Calu3 (cell line): ENCODE measurements around the gene SLC26A5. TPM values are rescaled to one million over a fixed set of nuclear protein-coding genes. Genes with fewer than 3 reads are reported as not detected.

Source experiments
- BruUV-seq: library from RNA; stranded (reverse); fragments of 400-500 nt; replicated peaks from 2 replicates; lab custom pipeline; 2021; lab: Mats Ljungman, UMichigan
- CTCF ChIA-PET: fragments of 300-600 bp; sonication (Branson Sonifier 250); formaldehyde crosslinking; loops from one replicate; lab custom pipeline; 2022; ENCODE audit warnings: antibody characterized with exemption; lab: Charles Lee
- DNase-seq: peaks from one replicate; pipeline ENCODE4 v3.0.0; 2022
- H3K27ac Mint-ChIP-seq: one replicate; pipeline ENCODE4 v1.8.0; 2022; ENCODE audit warnings: mixed read lengths; ENCODE audit not compliant: unreplicated experiment
- H3K27me3 Mint-ChIP-seq: one replicate; pipeline ENCODE4 v1.8.0; 2022; ENCODE audit warnings: mixed read lengths; ENCODE audit not compliant: unreplicated experiment
- H3K36me3 Mint-ChIP-seq: one replicate; pipeline ENCODE4 v1.8.0; 2022; ENCODE audit warnings: mild to moderate bottlenecking, moderate library complexity, mixed read lengths; ENCODE audit not compliant: insufficient read depth, unreplicated experiment
- H3K4me1 Mint-ChIP-seq: one replicate; pipeline ENCODE4 v1.8.0; 2022; ENCODE audit warnings: mild to moderate bottlenecking, low read depth, mixed read lengths; ENCODE audit not compliant: unreplicated experiment
- H3K4me3 Mint-ChIP-seq: one replicate; pipeline ENCODE4 v1.8.0; 2022; ENCODE audit warnings: mild to moderate bottlenecking, low read depth, moderate library complexity, mixed read lengths; ENCODE audit not compliant: unreplicated experiment
- H3K9me3 Mint-ChIP-seq: one replicate; pipeline ENCODE4 v1.8.0; 2022; ENCODE audit warnings: low read depth, mixed read lengths; ENCODE audit not compliant: unreplicated experiment
- intact Hi-C: fragments of 100-400 bp; cut with micrococcal nuclease; formaldehyde crosslinking; loops from one replicate; pipeline ENCODE4 v1.10.0; 2022; ENCODE audit not compliant: unreplicated experiment
- total RNA-seq: library from RNA; stranded (reverse); gene quantifications from 2 replicates; pipeline ENCODE4 v1.2.3, GENCODE V29; 2022
- TF ChIP-seq, protein P1 (sequence below): fragments of 200-600 bp; IDR thresholded peaks from one replicate; pipeline ENCODE4 v1.8.0; 2022; ENCODE audit warnings: antibody characterized with exemption; ENCODE audit not compliant: unreplicated experiment

SLC26A5 gene
- total RNA-seq, 1 experiment from 2014 or later = not detected

DNA sequence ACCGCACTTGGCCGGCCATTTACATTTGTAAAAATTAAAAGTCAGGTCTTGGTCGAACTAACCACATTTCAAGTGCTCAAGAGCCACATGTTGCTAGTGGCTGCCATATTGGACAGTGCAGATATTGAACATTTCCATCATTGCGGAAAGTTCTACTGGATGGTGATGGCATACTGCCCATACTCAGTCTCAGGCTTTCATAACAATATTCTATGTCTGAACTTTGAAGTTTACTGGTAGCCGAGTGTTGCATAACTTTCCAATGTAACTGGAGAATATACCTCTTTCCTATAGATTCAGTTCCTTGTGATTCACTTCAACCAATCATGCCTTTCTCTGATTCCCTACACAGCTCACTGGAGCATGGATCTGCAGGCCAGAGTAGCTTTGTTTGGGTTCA, 54.9 kb downstream of the SLC26A5 start:
- H3K4me1 Mint-ChIP-seq = no peaks in the 10 kb centered on the region
- CTCF ChIA-PET = interaction anchor here (0.6 kb wide), 1 partner anchor 37 kb away, joined by 3 read pairs; no protein-coding TSS in a partner anchor

DNA sequence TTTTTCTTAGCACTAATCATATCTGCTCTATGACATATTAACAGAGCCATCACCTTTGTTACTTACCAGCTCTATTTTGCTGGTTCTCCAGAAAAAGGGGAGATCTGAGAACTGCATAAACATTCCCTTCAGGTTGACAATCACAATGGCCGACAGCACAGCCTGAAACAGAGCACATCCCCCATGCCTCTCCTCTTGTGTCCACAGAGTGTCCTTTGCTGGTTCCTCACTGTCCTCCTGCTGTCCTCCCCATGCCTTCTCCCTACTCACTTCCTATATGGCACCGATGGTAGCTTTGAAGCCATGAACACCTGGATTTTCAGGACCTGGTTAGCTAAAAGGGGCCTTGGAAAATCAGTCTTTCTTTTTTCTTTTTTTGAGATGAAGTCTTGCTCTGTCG, 56.7 kb downstream of the SLC26A5 start:
- TF ChIP-seq, protein P1, sequence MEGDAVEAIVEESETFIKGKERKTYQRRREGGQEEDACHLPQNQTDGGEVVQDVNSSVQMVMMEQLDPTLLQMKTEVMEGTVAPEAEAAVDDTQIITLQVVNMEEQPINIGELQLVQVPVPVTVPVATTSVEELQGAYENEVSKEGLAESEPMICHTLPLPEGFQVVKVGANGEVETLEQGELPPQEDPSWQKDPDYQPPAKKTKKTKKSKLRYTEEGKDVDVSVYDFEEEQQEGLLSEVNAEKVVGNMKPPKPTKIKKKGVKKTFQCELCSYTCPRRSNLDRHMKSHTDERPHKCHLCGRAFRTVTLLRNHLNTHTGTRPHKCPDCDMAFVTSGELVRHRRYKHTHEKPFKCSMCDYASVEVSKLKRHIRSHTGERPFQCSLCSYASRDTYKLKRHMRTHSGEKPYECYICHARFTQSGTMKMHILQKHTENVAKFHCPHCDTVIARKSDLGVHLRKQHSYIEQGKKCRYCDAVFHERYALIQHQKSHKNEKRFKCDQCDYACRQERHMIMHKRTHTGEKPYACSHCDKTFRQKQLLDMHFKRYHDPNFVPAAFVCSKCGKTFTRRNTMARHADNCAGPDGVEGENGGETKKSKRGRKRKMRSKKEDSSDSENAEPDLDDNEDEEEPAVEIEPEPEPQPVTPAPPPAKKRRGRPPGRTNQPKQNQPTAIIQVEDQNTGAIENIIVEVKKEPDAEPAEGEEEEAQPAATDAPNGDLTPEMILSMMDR = no peak
- no peaks in the 10 kb centered on the region for H3K36me3 Mint-ChIP-seq
- intact Hi-C loops = no loop called here
- DNase-seq = no peak
- H3K4me3 Mint-ChIP-seq = no peak overlapping the region
- no peaks in the 10 kb centered on the region for H3K27me3 Mint-ChIP-seq
- BruUV-seq = no TSS peak
- H3K27ac Mint-ChIP-seq = no peak overlapping the region
- H3K9me3 Mint-ChIP-seq = no peaks in the 10 kb centered on the region
- no peaks in the 10 kb centered on the region for H3K4me1 Mint-ChIP-seq
- CTCF ChIA-PET = no interaction called here

More for the DNA sequence above, 54.9 kb downstream of the SLC26A5 start:
- BruUV-seq = no TSS peak
- intact Hi-C loops = no loop called here
- DNase-seq = no peak
- Mint-ChIP-seq H3K27me3 (no peaks in the 10 kb centered on the region), H3K27ac (no peak overlapping the region), H3K9me3 (no peaks in the 10 kb centered on the region), H3K36me3 (no peaks in the 10 kb centered on the region), H3K4me3 (no peak overlapping the region)
- TF ChIP-seq, protein P1 = no peak

DNA sequence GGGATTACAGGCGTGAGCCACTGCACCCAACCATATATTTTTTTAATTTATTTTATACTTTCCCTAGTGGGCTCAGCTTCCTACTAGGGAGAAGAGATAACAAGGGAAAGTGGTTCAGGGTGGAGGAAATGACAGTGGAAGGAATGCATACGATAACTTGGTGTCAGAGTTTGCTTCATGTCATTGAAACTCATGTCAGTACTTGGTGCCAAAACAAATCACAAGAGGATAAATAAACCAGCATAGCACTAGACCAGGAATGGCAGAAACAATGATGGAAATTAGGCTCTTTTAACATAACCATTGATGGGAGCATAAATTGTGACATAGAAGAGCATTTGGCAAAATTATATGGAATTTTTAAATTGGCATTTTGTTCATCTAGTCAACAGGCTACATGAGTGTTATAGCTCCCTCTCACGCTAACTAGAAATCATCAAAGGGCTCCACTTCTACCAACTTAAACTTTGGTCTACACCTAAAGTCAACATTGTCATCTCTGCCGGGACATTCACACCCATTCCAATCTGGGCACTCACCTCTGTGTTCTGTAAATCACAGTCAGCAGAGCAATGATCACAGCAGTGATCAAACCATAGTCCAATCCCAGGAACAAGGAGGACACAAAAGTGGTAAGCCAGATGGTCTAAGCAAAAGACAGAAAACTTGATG, 57.4 kb downstream of the SLC26A5 start:
- no TSS peak for BruUV-seq
- no peak overlapping the region for H3K27ac Mint-ChIP-seq
- no peaks in the 10 kb centered on the region for H3K4me1 Mint-ChIP-seq
- intact Hi-C loops = no loop called here
- CTCF ChIA-PET = no interaction called here
- no peak overlapping the region for H3K4me3 Mint-ChIP-seq
- H3K27me3 Mint-ChIP-seq = no peaks in the 10 kb centered on the region
- no peaks in the 10 kb centered on the region for H3K9me3 Mint-ChIP-seq
- TF ChIP-seq, protein P1 = no peak
- DNase-seq = no peak
- H3K36me3 Mint-ChIP-seq = no peaks in the 10 kb centered on the region

DNA sequence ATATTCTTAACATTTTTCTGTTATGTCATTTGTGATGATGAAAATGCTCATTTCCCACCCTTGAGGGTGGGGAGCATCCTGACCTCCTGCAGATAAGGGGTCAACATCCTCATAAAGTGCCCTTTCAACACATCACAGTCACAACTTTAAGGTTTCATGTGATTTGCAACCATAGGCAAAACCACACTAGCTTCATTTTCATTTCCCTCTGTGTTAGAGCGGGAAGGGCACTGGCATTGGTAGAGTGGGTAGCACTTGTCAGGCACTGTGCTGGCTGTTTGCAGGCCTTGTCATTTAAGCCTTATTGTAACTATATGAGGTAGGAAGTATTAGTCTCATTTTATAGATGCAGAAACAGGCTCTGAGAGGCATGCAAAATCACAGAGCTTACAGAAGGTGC, 58.8 kb downstream of the SLC26A5 start:
- BruUV-seq = no TSS peak

More for the DNA sequence above, 58.8 kb downstream of the SLC26A5 start:
- no peaks in the 10 kb centered on the region for H3K9me3 Mint-ChIP-seq
- no peaks in the 10 kb centered on the region for H3K4me1 Mint-ChIP-seq
- TF ChIP-seq, protein P1 = no peak
- H3K4me3 Mint-ChIP-seq = no peak overlapping the region
- H3K27ac Mint-ChIP-seq = no peak overlapping the region
- intact Hi-C loops = no loop called here
- H3K27me3 Mint-ChIP-seq = no peaks in the 10 kb centered on the region
- DNase-seq = no peak
- CTCF ChIA-PET = no interaction called here
- no peaks in the 10 kb centered on the region for H3K36me3 Mint-ChIP-seq
